DMS 273 treated with DMSO at 0.1 percent for 48 hours (cell line): Measurements from ENCODE around the gene TINAG.

Source experiments
- DNase-seq: peaks from one replicate; lab custom pipeline; 2025; lab: John Stamatoyannopoulos, UW

Gene TINAG

GRCh38 chr6:54431466-54431865, 123.2 kb downstream of the TINAG start:
- no peak for DNase-seq
